GM18951 (cell line): ENCODE measurements around the gene RPP25L.

ENCODE experiments used
- POLR2A ChIP-seq: IDR thresholded peaks from 4 replicates; pipeline ENCODE4 v1.6.1; 2011; ENCODE audit warnings: mild to moderate bottlenecking; ENCODE audit not compliant: insufficient read length, insufficient read depth; ENCODE audit errors: extremely low read depth
- in situ Hi-C: fragments of 300-500 bp; cut with MboI; formaldehyde crosslinking; loops from one replicate; pipeline ENCODE4 v1.12.0; 2022; ENCODE audit warnings: low sequenced_read_pairs, mixed read lengths, inconsistent platforms; ENCODE audit not compliant: unreplicated experiment

Gene RPP25L

GRCh38 chr9:34591917-34592866, 19.7 kb downstream of the RPP25L start:
- in situ Hi-C loops = loop anchor here (10.0 kb wide), 1 partner anchor 157 kb away; no protein-coding TSS in a partner anchor

GRCh38 chr9:34591248-34591916, 20.5 kb downstream of the RPP25L start:
- TF ChIP-seq POLR2A = no peak

More at GRCh38 chr9:34591917-34592866, 19.7 kb downstream of the RPP25L start:
- no peak for TF ChIP-seq POLR2A

GRCh38 chr9:34590381-34591247, 21.3 kb downstream of the RPP25L start:
- no peak for TF ChIP-seq POLR2A
- in situ Hi-C loops = loop anchor here (10.0 kb wide), 1 partner anchor 156 kb away; no protein-coding TSS in a partner anchor

More at GRCh38 chr9:34591248-34591916, 20.5 kb downstream of the RPP25L start:
- in situ Hi-C loops = loop anchor here (10.0 kb wide), 1 partner anchor 157 kb away; no protein-coding TSS in a partner anchor

GRCh38 chr9:34589636-34590380, 22.1 kb downstream of the RPP25L start, which contains the start of gene CNTFR:
Gene CNTFR (minus strand): TSS chr9:34589724. CDS start chr9:34568981, 20,743 bp downstream.
- in situ Hi-C loops = loop anchor here (10.0 kb wide), 1 partner anchor 155 kb away; no protein-coding TSS in a partner anchor
- TF ChIP-seq POLR2A = no peak

- in situ Hi-C loops = no loop called here
- no peak for TF ChIP-seq POLR2A
Observed at GRCh38 chr9:34588671-34589635, 22.9 kb downstream of the RPP25L start.

- no peak for TF ChIP-seq POLR2A
- in situ Hi-C loops = no loop called here
Observed at GRCh38 chr9:34587271-34587670, 24.6 kb downstream of the RPP25L start.

- TF ChIP-seq POLR2A = no peak
- in situ Hi-C loops = no loop called here
Observed at GRCh38 chr9:34585946-34586669, 25.8 kb downstream of the RPP25L start.

- no peak for TF ChIP-seq POLR2A
- in situ Hi-C loops = no loop called here
Observed at GRCh38 chr9:34584970-34585369, 26.9 kb downstream of the RPP25L start.

GRCh38 chr9:34582787-34583186, 29.1 kb downstream of the RPP25L start:
- in situ Hi-C loops = no loop called here
- TF ChIP-seq POLR2A = no peak

GRCh38 chr9:34581318-34581717, 30.6 kb downstream of the RPP25L start:
- in situ Hi-C loops = no loop called here
- TF ChIP-seq POLR2A = no peak
